Measurements from ENCODE around the gene PTH1R. TPM values are rescaled to one million over a fixed set of nuclear protein-coding genes. Genes with fewer than 3 reads are reported as not detected.

The PTH1R gene
- polyA plus RNA-seq, 1 of the 3 experiments (the other 2 are of a cell fraction), result 0.07 TPM

GRCh38 chr3:46893146-46893748 lies 15.7 kb downstream of the PTH1R start (continued):
- TF ChIP-seq CTCF (IDR thresholded peaks at IDR 0.05) (no peak), ELF1 (IDR thresholded peaks at IDR 0.05) (no peak)

GRCh38 chr3:46893763-46894162 lies 16.2 kb downstream of the PTH1R start:
- Histone ChIP-seq H3K27ac (ENCODE audit: low read depth in 2 of 2, low read length in 1 of 2) (no peak overlapping the region), H3K9ac (no peak overlapping the region), H3K4me1 (ENCODE audit: control insufficient read depth in 1 of 2, insufficient read depth in 2 of 2, low read depth in 1 of 2, low read length in 1 of 2) (peaks cover 0 to 20% of the 10 kb centered on the region in 2 experiments; a peak in 1 of 4 replicates), H3F3A (replicated peaks; ENCODE audit: insufficient read depth) (no peaks in the 10 kb centered on the region), H4K20me1 (ENCODE audit: insufficient read depth) (no peaks in the 10 kb centered on the region), H3K79me2 (ENCODE audit: insufficient read depth) (no peaks in the 10 kb centered on the region), H3K36me3 (replicated peaks in 1 of 2; ENCODE audit: control insufficient read depth in 1 of 2, insufficient read depth in 2 of 2, low read length in 1 of 2) (no peaks in the 10 kb centered on the region), H2AFZ (ENCODE audit: low read depth) (no peak overlapping the region), H3K9me2 (no peaks in the 10 kb centered on the region), H3K4me2 (no peak overlapping the region), H3K27me3 (ENCODE audit: insufficient read depth) (no peaks in the 10 kb centered on the region), H3K9me3 (no peaks in the 10 kb centered on the region), H3K4me3 (ENCODE audit: low read depth in 2 of 2, low read length in 1 of 2) (no peak overlapping the region)
- DNase-seq, result no peak
- POLR2A ChIA-PET, result no interaction called here
- 94% methylated on average over 9 of the region's 9 CpGs for WGBS (ENCODE audit: low lambda C conversion rate)
- CTCF ChIA-PET, result interaction anchor here (1.4 to 31.0 kb wide), 11 partner anchors 9 to 230 kb away, joined by 4 to 480 read pairs (median 26); partner anchors contain the start of genes MYL3, PTH1R and TMIE
- TF ChIP-seq TCF12 (IDR thresholded peaks at IDR 0.05) (no peak), SIN3A (IDR thresholded peaks at IDR 0.05; ENCODE audit: borderline replicate concordance, low read depth, low read length) (no peak), NRF1 (IDR thresholded peaks at IDR 0.05; ENCODE audit: low read depth, low read length) (no peak), PBX3 (IDR thresholded peaks at IDR 0.05) (no peak), NFIC (IDR thresholded peaks at IDR 0.05; ENCODE audit: borderline replicate concordance) (no peak), POLR2AphosphoS5 (IDR thresholded peaks at IDR 0.05; ENCODE audit: low read depth, low read length) (no peak)

- CTCF ChIA-PET, result interaction anchor here (0.9 to 31.0 kb wide), 18 partner anchors 10 to 410 kb away, joined by 3 to 480 read pairs (median 9); partner anchors contain the start of genes MYL3, PTH1R and TMIE
- no peaks in the 10 kb centered on the region for H3K9me3 ChIP-seq
- no peaks in the 10 kb centered on the region for H3F3A ChIP-seq (replicated peaks; ENCODE audit: insufficient read depth)
- no peaks in the 10 kb centered on the region for H3K27me3 ChIP-seq (ENCODE audit: insufficient read depth)
- H2AFZ ChIP-seq (ENCODE audit: low read depth), result no peak overlapping the region
- no peak overlapping the region for H3K9ac ChIP-seq
- WGBS (ENCODE audit: low lambda C conversion rate), result 76% methylated on average over 3 of the region's 6 CpGs
- no peak overlapping the region for H3K27ac ChIP-seq (ENCODE audit: low read depth in 2 of 2, low read length in 1 of 2)
- H3K79me2 ChIP-seq (ENCODE audit: insufficient read depth), result no peaks in the 10 kb centered on the region
- no peaks in the 10 kb centered on the region for H3K36me3 ChIP-seq (replicated peaks in 1 of 2; ENCODE audit: control insufficient read depth in 1 of 2, insufficient read depth in 2 of 2, low read length in 1 of 2)
- H3K9me2 ChIP-seq, result no peaks in the 10 kb centered on the region
- H4K20me1 ChIP-seq (ENCODE audit: insufficient read depth), result no peaks in the 10 kb centered on the region
- H3K4me3 ChIP-seq (ENCODE audit: low read depth in 2 of 2, low read length in 1 of 2), result no peak overlapping the region
- DNase-seq, result no peak
- TF ChIP-seq NRF1 (IDR thresholded peaks at IDR 0.05; ENCODE audit: low read depth, low read length) (no peak), FOXM1 (IDR thresholded peaks at IDR 0.05; ENCODE audit: low read depth) (no peak), EZH2phosphoT487 (IDR thresholded peaks at IDR 0.05; ENCODE audit: borderline replicate concordance, low read depth) (no peak), RCOR1 (IDR thresholded peaks at IDR 0.05; ENCODE audit: low read length) (no peak), TEAD4 (IDR thresholded peaks at IDR 0.05; ENCODE audit: borderline replicate concordance, insufficient read depth) (no peak)
- no peak overlapping the region for H3K4me2 ChIP-seq
- peaks cover 0 to 23% of the 10 kb centered on the region in 2 experiments; a peak in 1 of 4 replicates for H3K4me1 ChIP-seq (ENCODE audit: control insufficient read depth in 1 of 2, insufficient read depth in 2 of 2, low read depth in 1 of 2, low read length in 1 of 2)
- POLR2A ChIA-PET, result no interaction called here
Measured at GRCh38 chr3:46894256-46894655, 16.7 kb downstream of the PTH1R start.

All from SK-N-SH (cell line).